GM21515 (cell line): ENCODE results near the gene MRM1.
"Not testable (repeated sequence)": the region's sequence is repeated elsewhere in the genome, so short reads cannot be mapped to it uniquely, and the experiment has no call there.

Experiments
- ATAC-seq: cut with Tn5 transposase; IDR thresholded peaks from one replicate; pipeline ENCODE4 v1.9.1; 2021; ENCODE audit not compliant: unreplicated experiment

The MRM1 gene

GRCh38 chr17:36600936-36601302 lies 464 bp upstream of the MRM1 start:
- no peak for ATAC-seq

DNA sequence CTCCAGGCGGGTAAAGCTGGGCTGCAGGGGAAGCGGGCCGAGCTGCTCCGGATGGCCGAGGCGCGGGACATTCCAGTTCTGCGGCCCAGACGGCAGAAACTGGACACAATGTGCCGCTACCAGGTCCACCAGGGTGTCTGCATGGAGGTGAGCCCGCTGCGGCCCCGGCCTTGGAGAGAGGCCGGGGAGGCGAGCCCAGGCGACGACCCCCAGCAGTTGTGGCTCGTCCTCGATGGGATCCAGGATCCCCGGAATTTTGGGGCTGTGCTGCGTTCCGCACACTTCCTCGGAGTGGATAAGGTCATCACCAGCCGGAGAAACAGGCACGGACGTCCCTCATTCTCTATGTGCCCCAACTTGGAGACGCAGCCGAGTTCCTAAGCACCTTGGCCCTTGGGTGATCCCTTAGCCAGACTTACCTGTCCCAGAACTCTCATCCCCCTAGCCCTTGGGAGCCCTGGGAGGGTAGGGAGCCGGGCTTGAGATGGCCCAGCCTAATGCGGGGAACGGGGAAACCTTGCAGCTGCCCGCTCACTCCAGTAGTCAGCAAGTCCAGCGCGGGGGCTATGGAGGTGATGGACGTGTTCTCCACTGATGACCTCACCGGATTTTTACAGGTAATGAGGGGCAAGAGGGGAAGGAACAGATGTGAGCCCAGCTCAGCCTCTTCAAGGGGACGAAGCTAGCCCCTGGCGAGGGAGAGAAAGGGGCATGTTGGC lies 806 bp downstream of the MRM1 start:
- peak; percentile 6 for ATAC-seq

DNA sequence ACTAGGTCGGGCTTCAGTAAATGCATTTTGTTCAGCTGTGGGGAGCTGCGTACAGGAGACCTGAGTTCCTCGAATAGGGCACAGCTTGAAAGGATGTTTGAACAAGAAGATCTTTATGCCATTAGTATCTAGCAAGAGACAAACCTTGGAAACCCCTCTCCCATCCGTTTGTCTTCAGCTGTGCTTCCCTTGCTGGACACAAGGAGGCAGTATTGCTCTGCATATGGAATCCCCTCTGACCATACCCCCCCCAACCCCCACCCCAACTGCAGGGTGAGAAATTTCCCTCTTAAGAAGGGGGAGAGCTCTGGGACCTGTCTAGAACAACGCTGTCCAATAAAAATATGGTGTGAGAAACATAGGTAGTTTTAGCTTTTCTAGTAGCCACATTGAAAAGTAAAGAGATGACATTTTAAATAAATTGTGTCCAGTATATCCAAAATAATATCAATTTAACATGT lies 1.6 kb downstream of the MRM1 start:
- ATAC-seq: no peak

GRCh38 chr17:36605028-36605427 lies 3.6 kb downstream of the MRM1 start:
- ATAC-seq: not testable (repeated sequence)

- ATAC-seq: no peak
Observed at GRCh38 chr17:36608280-36608679, 6.9 kb downstream of the MRM1 start.

GRCh38 chr17:36608794-36609497 lies 7.6 kb downstream of the MRM1 start:
- ATAC-seq: no peak

GRCh38 chr17:36609498-36609862 lies 8.1 kb downstream of the MRM1 start:
- ATAC-seq: no peak

DNA sequence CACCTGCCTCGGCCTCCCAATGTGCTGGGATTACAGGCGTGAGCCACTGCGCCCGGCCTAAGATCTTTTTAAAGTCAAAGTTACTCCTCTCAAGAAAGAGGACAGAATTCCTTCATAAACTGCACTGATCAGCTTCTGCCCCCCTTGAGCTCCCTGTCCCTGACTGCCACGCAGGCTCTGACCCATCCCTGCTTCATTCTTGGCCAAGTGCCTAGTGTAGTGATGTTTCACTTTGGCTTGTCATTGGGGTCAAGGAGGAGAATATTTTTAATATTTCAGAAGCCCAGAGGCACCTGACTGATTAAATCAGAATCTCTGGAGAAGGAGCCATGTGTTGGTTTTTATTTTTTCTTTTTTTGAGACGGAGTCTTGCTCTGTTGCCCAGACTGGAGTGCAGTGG lies 9.1 kb downstream of the MRM1 start:
- no peak for ATAC-seq

- no peak for ATAC-seq
Observed at GRCh38 chr17:36611345-36612072, 10.1 kb downstream of the MRM1 start.

GRCh38 chr17:36612323-36612722 lies 10.9 kb downstream of the MRM1 start:
- ATAC-seq: no peak

DNA sequence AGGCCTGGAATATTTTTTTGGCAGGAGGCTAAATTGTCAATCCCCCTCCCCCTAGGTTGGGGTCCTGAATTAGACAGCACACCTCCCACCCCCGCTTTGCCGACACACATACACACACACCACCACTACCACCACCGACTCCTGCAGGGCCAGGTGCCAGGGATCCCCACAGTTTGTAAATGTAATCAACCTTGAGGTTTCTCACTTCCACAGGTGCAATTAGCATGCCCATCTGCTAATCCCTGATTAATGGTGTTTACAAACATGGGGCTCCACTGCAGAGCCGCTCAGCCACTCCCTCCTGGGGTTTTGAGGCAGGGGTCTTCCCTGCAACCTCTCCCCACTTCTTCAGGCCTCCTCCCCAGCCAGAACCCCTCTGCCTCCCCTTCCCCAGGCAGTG lies 11.8 kb downstream of the MRM1 start:
- no peak for ATAC-seq

DNA sequence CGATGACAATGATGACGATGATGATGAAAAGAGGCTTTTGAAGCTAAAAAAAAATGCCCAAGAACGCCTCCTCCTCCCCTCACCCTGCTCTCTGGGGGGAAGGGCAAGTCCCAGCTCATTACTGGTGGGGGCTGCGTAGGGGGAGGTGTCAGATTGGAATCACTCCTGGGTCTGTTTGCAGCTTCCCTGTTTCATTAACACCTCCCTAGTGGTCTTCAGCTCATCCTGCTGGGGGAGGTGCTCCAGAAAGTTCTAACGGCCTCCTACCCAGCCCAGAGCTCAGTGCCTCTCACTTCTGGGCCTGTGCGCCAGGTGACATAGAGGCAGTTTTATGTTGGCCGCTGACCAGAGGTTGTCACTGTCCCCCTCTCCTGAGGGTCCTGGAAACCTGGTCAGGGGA lies 12.7 kb downstream of the MRM1 start:
- ATAC-seq: no peak

DNA sequence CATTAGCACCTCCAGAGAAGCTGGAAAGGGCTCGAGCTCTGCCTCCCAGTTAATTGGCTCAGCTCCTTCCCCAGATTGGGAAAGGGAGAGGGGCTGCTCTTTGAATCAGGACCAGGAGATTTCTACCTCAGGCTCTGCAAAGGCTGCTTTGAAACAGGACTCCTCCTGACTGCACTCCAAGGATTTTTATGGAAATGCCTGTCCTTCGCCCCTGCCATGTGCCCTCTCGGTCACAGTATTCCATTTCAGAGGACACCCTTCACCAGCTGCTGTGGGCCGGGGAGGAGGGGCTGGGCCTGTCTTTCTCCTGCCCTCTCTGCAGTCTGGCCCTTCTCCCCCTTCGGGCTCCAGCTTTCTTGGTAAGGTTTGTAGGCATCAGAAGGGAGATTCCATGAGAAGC lies 13.6 kb downstream of the MRM1 start:
- no peak for ATAC-seq

DNA sequence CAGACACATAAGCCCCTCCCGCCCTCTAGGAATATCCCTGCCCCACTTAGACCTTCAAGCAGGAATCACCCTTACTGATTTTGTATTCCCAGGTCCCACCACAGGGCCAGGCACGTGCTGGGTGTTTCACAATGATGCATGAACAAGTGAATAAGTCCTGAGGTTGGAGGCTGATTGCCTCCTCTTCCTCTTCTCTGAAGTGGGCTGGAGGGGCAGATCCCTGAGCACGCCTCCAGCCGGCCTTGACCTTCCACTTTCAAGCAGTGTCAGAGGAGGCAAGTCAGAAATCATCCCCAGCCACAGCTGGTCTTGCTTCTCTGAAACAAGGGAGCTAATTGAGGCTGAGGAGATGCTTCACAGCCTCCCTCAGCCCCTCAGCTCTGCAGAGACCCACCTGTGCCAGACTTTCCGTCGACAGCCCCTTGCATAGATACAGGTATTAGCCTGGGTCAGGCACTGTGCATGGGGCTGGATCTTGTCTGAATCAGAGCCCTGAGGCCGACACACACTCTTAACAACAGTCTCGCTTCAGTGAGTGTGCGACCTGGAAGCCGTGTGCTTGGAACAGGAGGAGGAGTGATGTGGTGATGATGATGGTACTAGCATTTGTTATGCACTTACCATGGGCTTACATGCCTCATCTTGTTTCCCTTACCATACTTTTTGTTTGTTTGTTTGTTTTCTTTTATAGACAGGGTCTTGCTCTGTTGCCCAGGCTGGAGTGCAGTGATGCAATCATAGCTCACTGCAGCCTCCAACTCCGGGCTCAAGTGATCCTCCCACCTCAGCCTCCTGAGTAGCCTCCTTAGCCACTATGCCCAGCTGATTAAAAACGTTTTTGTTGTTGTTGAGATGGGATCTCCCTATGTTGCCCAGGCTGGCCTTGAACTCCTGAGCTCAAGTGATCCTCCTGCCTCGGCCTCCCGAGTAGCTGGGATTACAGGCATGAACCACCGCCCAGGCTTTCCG lies 15.0 kb downstream of the MRM1 start:
- ATAC-seq: no peak

GRCh38 chr17:36617773-36618172 lies 16.4 kb downstream of the MRM1 start:
- no peak for ATAC-seq

GRCh38 chr17:36623281-36623680 lies 21.9 kb downstream of the MRM1 start:
- ATAC-seq: no peak

- ATAC-seq: no peak
Observed at GRCh38 chr17:36625188-36625587, 23.8 kb downstream of the MRM1 start.

GRCh38 chr17:36627101-36627500 lies 25.7 kb downstream of the MRM1 start:
- no peak for ATAC-seq

DNA sequence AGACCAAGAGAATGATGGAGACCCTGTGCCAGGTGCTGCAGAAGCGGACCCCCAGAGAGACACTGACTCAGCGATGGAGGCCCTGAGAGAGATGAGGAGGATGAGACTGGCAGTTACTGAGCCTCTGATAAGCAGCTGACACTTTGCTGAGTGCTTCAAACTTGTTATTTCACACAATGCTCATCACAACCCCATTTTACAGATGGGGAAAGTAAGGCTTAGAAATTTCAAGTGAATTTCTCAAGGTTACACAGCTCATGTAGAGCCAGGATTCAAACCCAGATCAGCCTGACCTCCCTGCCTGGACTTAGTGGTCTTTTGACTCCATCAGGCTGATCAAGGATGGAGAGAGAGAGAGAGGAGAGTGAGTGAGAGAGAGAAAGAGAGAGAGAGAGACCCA lies 27.2 kb downstream of the MRM1 start:
- ATAC-seq: no peak

DNA sequence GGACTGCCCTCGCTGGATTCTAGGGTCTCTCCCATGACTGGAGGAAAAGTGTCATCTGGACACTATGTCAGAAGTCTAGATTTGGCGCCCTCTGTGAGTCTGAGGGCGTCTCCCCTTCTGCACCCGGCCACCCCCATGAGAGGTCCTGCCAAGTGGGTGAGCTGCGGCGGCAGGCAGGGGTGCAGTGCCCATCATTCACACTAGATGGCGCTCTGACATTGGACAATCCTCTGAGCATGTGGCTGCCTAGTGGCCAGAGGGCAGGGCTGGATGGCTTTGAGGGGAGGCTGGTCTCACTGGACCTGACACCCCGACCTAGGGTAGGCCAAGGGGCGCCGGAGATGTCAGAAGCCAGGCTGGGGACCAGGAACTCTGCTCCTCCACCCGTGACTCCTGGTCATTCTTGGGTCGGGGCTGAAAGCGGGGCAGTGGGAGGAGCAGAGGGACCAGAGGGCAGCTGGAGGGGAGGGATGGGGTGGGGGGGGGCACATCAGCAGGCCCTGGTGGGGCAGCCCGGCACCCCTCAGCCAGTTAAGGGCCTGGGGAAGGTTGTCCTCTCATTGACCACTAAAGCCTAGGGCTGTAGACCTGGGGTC lies 28.0 kb downstream of the MRM1 start:
- ATAC-seq: no peak
